Upper lobe of left lung (tissue), 6 donors: ENCODE data around the gene HIVEP2. TPM values are rescaled to one million over a fixed set of nuclear protein-coding genes. Genes with fewer than 3 reads are reported as not detected.
"Not testable (repeated sequence)": the region's sequence is repeated elsewhere in the genome, so short reads cannot be mapped to it uniquely, and the experiment has no call there.

Experiments
- ATAC-seq, 2 donors: fragments of 200-7000 bp; cut with Tn5 transposase; one replicate each; pipeline ENCODE4 v1.9.1; 2022; ENCODE audit warnings: mild to moderate bottlenecking in 2 of 2, moderate library complexity in 2 of 2; ENCODE audit not compliant: low FRiP score in 2 of 2
- DNase-seq, 2 donors: peaks; one replicate each; pipeline ENCODE4 v3.0.0-alpha.2; 2019 to 2020
- H3K27ac ChIP-seq, 4 donors: fragments of 200-600 bp; sonication (generic); one replicate each; pipeline ENCODE4 v1.5.1; 2016 to 2019
- H3K27me3 ChIP-seq, 4 donors: fragments of 200-600 bp; sonication (generic); one replicate each; pipeline ENCODE4 v1.5.1; 2017 to 2019
- H3K36me3 ChIP-seq, 4 donors: fragments of 200-600 bp; sonication (generic); one replicate each; pipeline ENCODE4 v1.5.1; 2016 to 2019
- H3K4me1 ChIP-seq, 4 donors: fragments of 200-600 bp; sonication (generic); one replicate each; pipeline ENCODE4 v1.5.1; 2018 to 2019
- H3K4me3 ChIP-seq, 4 donors: fragments of 200-600 bp; sonication (generic); one replicate each; pipeline ENCODE4 v1.5.1; 2017 to 2019; ENCODE audit warnings: mild to moderate bottlenecking in 2 of 4, moderate library complexity in 1 of 4
- H3K9me3 ChIP-seq, 4 donors: fragments of 200-600 bp; sonication (generic); one replicate each; pipeline ENCODE4 v1.5.1; 2018 to 2019
- CTCF ChIP-seq, 6 experiments: fragments of 450-650 bp in 4 of 6; fragments of 200-600 bp in 2 of 6; sonication (generic) in 2 of 6; IDR thresholded peaks; one replicate each; pipeline ENCODE4 v1.5.1; 2016 to 2019; ENCODE audit warnings: antibody characterized with exemption in 6 of 6
- EP300 ChIP-seq, 4 donors: sonication (generic); formaldehyde crosslinking; IDR thresholded peaks; one replicate each; pipeline ENCODE4 v1.5.1; 2017; ENCODE audit warnings: antibody characterized with exemption in 4 of 4, control low read depth in 2 of 4
- POLR2A ChIP-seq, 4 donors: fragments of 450-650 bp; IDR thresholded peaks; one replicate each; pipeline ENCODE4 v1.5.1; 2016 to 2017; ENCODE audit warnings: antibody characterized with exemption in 4 of 4, mild to moderate bottlenecking in 2 of 4
- POLR2AphosphoS5 ChIP-seq, 2 donors: sonication (generic); formaldehyde crosslinking; IDR thresholded peaks; one replicate each; pipeline ENCODE4 v1.5.1; 2017; ENCODE audit warnings: antibody characterized with exemption in 2 of 2
- WGBS, 2 donors: methylation state at CpG; one replicate each; pipeline ENCODE4 v1.1.5; 2017 to 2018; 5-methylcytosine and 5-hydroxymethylcytosine counted together
- total RNA-seq, 6 donors: library from RNA; depleted of rRNA in 4 of 6; stranded (reverse); fragments of >200 nt in 4 of 6; gene quantifications; one replicate each; pipeline versions ENCODE4 v1.1.0 to v1.2.1, GENCODE V29; 2016 to 2021
- donor health status: DM: no; HTN: no; CAD: no; lungs with moderate emphysema.
- donor health status: DM: no; HTN: yes; CAD: no; lungs with severe emphysema.

The HIVEP2 gene
- 10 to 100 TPM; 10.4 to 32.5 (median 19.6) TPM for total RNA-seq

GRCh38 chr6:142945049-142945445 lies at the start of gene HIVEP2:
Gene HIVEP2 (minus strand): TSS chr6:142945176. CDS start chr6:142774738, 170,438 bp downstream.
- peak in 1 of 4 donors; percentile 39 for TF ChIP-seq EP300 (IDR thresholded peaks at IDR 0.05)
- peak in 2 of 6 experiments; percentile 32 to 60 for TF ChIP-seq CTCF (IDR thresholded peaks at IDR 0.05)
- TF ChIP-seq POLR2AphosphoS5 (IDR thresholded peaks at IDR 0.05), result peak in 1 of 2 donors; percentile 80
- TF ChIP-seq POLR2A (IDR thresholded peaks at IDR 0.05), result no peak
- peaks cover 13 to 16% (median 14%) of the 10 kb centered on the region in 4 donors for H3K4me1 ChIP-seq
- peak within 1 kb of the TSS; percentile 66 to 84 (median 80) for H3K4me3 ChIP-seq
- H3K27ac ChIP-seq, result peak within 1 kb of the TSS; percentile 97 to 100 (median 99)
- 0% methylated on average over 1 to 47 of the region's 50 CpGs for WGBS, 2 donors
- ATAC-seq (peak; percentile 56 to 86), DNase-seq (peak; percentile 95 to 96)
- H3K27me3 ChIP-seq, result no peaks in the 10 kb centered on the region
- no peaks in the 10 kb centered on the region for H3K36me3 ChIP-seq
- no peaks in the 10 kb centered on the region for H3K9me3 ChIP-seq

GRCh38 chr6:142993977-142994376 lies 49.0 kb upstream of the HIVEP2 start:
- Histone ChIP-seq H3K9me3 (no peaks in the 10 kb centered on the region), H3K4me3 (no peak overlapping the region), H3K27me3 (no peaks in the 10 kb centered on the region), H3K27ac (no peak overlapping the region), H3K4me1 (no peaks in the 10 kb centered on the region), H3K36me3 (no peaks in the 10 kb centered on the region)
- TF ChIP-seq EP300 (IDR thresholded peaks at IDR 0.05), result no peak
- no peak for DNase-seq
- whole genome bisulfite sequencing, 2 donors, result 94 to 96% methylated on average over 7 of the region's 7 CpGs
- ATAC-seq, result no peak

- no peaks in the 10 kb centered on the region for H3K36me3 ChIP-seq
- DNase-seq, result no peak
- H3K4me3 ChIP-seq, result no peak overlapping the region
- no peaks in the 10 kb centered on the region for H3K27me3 ChIP-seq
- no peaks in the 10 kb centered on the region for H3K4me1 ChIP-seq
- no peak for ATAC-seq
- H3K9me3 ChIP-seq, result no peaks in the 10 kb centered on the region
- TF ChIP-seq CTCF (IDR thresholded peaks at IDR 0.05) (no peak), POLR2AphosphoS5 (IDR thresholded peaks at IDR 0.05) (no peak), EP300 (IDR thresholded peaks at IDR 0.05) (no peak), POLR2A (IDR thresholded peaks at IDR 0.05) (no peak)
- no peak overlapping the region for H3K27ac ChIP-seq
These were observed 42.5 kb upstream of the HIVEP2 start for GRCh38 chr6:142987490-142987889.

GRCh38 chr6:142985281-142985680 lies 40.3 kb upstream of the HIVEP2 start:
- DNase-seq (no peak), ATAC-seq (peak in 1 of 2 donors; percentile 14)
- Histone ChIP-seq H3K27me3 (no peaks in the 10 kb centered on the region), H3K27ac (no peak overlapping the region), H3K36me3 (no peaks in the 10 kb centered on the region), H3K4me3 (no peak overlapping the region), H3K9me3 (peaks cover 0 to 7% (median 2%) of the 10 kb centered on the region in 4 donors), H3K4me1 (no peaks in the 10 kb centered on the region)
- TF ChIP-seq CTCF (IDR thresholded peaks at IDR 0.05) (no peak), EP300 (IDR thresholded peaks at IDR 0.05) (no peak), POLR2A (IDR thresholded peaks at IDR 0.05) (no peak), POLR2AphosphoS5 (IDR thresholded peaks at IDR 0.05) (no peak)
- WGBS, 2 donors, result 63 to 64% methylated on average over 2 of the region's 2 CpGs

GRCh38 chr6:142984386-142984785 lies 39.4 kb upstream of the HIVEP2 start:
- DNase-seq, result no peak
- 86 to 93% methylated on average over 3 of the region's 3 CpGs for WGBS, 2 donors
- TF ChIP-seq POLR2A (IDR thresholded peaks at IDR 0.05) (no peak), POLR2AphosphoS5 (IDR thresholded peaks at IDR 0.05) (no peak)

GRCh38 chr6:142975365-142975764 lies 30.4 kb upstream of the HIVEP2 start:
- 67 to 90% methylated on average over 3 of the region's 3 CpGs for WGBS, 2 donors
- no peaks in the 10 kb centered on the region for H3K36me3 ChIP-seq
- no peaks in the 10 kb centered on the region for H3K9me3 ChIP-seq
- no peak for DNase-seq
- no peak for ATAC-seq
- H3K27me3 ChIP-seq, result no peaks in the 10 kb centered on the region
- no peak overlapping the region for H3K4me3 ChIP-seq
- H3K4me1 ChIP-seq, result no peaks in the 10 kb centered on the region
- no peak overlapping the region for H3K27ac ChIP-seq
- TF ChIP-seq POLR2AphosphoS5 (IDR thresholded peaks at IDR 0.05) (no peak), POLR2A (IDR thresholded peaks at IDR 0.05) (no peak)

More at GRCh38 chr6:142984386-142984785, 39.4 kb upstream of the HIVEP2 start:
- ATAC-seq, result peak in 1 of 2 donors; percentile 29
- Histone ChIP-seq H3K4me1 (no peaks in the 10 kb centered on the region), H3K27ac (no peak overlapping the region), H3K27me3 (no peaks in the 10 kb centered on the region), H3K4me3 (no peak overlapping the region), H3K9me3 (peaks cover 0 to 7% (median 2%) of the 10 kb centered on the region in 4 donors), H3K36me3 (no peaks in the 10 kb centered on the region)

- H3K9me3 ChIP-seq, H3K4me1 ChIP-seq, DNase-seq, H3K27ac ChIP-seq, ATAC-seq, H3K27me3 ChIP-seq, H3K4me3 ChIP-seq, H3K36me3 ChIP-seq: not testable (repeated sequence)
- WGBS, 2 donors, result 88 to 92% methylated on average over 3 of the region's 3 CpGs
These were observed 26.0 kb upstream of the HIVEP2 start for GRCh38 chr6:142970941-142971340.
